Stimulated activated CD4-positive, alpha-beta T cell treated with anti-CD3 and anti-CD28 coated beads, TNF-alpha, amount 100 ng/mL, for 24 hours (primary cell): ENCODE measurements around the gene CCNY.

ENCODE experiments used
- DNase-seq, 3 experiments: peaks; one replicate each; pipeline ENCODE4 v3.0.0-alpha.2; 2020; ENCODE audit warnings: low read depth in 3 of 3

CCNY gene

DNA sequence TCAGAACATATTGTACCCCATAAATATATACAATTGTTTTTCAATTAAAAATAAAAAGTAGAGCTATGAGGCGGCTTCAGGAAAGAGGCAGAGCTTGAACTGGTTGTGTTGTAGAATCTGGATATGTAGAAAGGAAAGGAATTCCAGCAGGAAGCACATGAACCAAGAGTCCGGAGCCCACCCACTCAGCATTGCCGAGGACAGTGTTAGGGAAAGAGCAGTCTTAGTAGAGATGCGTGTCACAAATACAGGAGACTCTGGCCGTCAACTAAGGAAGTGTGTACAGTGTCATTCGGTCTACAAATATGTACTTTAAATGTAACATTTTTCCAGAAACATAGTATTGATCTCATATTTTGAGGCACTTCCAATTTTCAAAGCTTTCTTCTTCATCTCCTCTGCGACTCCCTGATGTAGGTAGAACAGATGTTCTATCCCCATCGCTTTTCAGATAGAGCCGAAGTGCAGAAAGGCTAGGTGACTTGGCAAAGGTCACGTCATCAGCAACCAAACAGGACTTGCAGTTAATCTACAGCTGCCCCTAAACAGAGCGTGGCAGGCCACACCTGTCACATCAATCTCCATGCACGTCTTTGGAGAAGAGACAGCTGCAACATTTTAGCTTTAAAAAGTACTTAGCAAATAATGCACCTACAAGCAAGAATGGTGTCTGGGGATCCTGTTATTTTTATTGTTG is 243.6 kb downstream of the CCNY start:
- DNase-seq = no peak

DNA sequence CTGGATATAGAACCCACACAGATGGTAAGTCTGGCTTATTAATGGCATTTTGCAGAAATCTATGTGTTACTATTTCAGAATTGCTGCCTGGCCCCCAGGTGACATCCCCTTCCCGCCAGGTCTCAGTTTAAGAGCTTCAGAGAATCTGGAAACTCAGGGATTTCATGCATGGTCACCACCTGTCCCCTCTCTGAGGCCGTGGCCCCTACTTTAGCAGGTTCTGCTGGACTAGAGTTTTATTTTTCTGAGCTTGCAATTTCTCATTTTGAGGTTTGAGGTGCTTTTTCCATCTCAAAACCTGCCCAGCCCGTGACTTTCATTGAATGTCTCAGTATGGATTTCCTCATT is 244.1 kb downstream of the CCNY start:
- DNase-seq = no peak

DNA sequence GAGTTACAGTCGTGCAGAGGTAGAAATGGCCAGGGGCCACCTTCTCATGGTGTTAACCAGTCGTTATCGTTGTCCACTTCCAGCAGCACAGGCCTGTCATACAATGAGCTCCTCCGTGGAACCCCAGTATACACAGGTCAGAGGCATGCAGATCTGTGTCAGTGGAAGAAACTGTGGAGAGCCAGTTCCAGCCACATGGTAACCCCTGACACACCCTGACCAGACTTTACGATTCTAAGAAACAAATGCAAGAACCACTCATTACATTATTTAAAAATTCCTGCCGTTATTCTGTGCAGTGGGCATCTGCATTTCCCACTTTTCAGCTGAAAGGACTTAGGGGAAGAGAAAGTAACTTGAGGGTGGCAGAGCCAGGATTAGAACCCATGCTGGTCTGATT is 245.3 kb downstream of the CCNY start:
- DNase-seq = no peak

DNA sequence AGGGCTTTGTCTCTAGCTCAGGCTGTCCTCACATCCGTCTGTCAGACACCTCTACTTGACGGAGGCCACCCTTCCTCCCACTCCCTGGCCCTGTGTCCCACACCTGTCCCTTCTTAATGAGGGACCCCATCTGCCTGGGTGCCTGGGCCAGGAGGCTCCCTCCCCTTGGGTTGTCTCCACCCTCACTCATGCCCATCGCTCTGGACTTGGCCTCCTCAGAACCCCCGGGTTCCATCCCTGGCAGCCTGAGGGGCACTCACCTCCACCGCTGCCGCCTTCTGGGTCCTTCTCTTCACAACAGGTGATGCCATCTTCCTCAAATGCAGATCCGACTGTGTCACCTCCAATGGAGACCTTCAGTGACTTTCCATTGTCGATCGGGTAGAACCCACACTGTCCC is 248.6 kb downstream of the CCNY start:
- no peak for DNase-seq

DNA sequence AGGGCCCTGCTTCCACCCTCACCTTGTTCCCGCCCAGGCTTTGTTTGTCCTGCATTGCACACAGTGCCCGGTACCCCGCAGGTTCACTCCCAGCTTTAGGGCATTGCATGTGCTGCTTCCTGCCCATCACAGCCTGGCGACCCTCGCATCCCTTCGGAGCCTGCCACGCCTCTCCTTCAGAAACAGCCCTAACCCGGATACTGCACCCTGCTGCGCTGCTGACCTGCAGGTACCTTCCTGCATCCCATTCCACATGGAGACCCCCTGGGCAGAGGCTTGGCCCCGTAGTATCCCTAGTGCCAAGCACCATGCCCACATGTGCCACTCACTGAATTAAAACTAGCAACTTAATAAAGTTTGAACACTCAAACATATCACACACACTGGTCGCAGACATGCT is 249.0 kb downstream of the CCNY start:
- DNase-seq = no peak

DNA sequence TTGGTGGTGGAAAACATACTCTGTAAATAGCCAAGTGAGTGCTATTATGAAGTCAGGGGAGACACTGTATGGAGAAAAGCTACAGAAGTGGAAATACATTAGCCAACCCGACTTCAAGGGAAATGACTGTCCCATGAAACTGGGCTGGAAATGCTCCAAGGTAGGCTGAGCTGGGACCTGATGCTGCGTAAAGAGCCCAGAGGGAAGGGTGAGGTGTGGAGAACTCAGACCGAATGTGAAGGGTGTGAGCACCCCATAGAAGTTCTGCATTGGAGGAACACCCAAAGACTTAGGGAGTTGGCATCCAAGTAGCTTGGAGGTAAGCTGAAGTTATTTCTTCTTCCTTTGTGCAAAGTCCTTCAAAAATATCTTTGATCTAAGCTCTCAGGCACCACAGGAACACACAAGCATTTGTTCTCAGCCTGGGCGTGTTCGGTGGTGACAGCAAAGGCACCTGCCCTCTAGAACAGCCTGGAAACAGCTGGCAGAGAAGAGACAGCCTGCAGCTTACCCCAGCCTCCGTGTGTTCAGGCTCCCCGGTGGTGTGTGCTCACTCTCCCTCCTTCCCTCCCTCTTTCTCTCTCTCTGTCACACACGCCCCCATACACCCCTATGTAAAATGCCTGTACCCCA is 249.7 kb downstream of the CCNY start:
- DNase-seq = no peak

DNA sequence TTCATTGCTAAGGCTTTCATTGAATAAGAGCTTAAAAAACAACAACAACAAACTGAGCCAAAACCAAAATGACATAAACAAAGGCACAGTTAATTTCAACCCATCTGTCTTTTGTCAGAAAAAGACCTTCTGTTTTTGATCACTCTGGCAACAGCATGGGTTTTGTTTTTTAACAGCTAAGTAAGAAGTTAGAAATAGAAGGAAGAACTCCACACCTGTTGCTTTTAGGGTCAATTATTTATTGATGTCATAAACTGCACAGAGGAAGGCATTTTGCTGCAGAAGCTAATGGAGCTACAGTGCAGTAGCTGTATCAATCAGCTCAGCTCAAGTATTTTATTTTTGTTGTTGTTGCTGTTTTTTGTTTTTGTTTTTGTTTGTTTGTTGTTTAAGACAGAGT is 252.5 kb downstream of the CCNY start:
- DNase-seq = no peak

DNA sequence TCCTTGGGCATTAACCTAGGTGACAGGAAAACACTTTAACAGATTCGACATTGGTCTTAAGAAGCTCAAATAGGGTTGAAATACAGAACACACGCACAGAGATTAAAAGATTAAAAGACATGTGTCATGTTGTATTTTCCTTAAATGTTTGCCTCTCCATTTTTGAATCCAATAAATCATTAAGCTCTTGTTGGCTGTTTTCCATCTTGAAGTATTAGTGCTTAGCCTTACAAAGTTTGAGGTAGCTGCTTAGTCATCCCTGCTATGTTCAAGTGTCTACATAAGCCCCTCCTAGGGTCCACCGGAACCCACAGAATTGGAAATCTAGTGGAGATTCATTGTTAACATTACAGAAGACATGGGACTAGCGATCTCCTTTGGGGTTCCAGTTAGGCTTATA is 256.1 kb downstream of the CCNY start:
- no peak for DNase-seq

DNA sequence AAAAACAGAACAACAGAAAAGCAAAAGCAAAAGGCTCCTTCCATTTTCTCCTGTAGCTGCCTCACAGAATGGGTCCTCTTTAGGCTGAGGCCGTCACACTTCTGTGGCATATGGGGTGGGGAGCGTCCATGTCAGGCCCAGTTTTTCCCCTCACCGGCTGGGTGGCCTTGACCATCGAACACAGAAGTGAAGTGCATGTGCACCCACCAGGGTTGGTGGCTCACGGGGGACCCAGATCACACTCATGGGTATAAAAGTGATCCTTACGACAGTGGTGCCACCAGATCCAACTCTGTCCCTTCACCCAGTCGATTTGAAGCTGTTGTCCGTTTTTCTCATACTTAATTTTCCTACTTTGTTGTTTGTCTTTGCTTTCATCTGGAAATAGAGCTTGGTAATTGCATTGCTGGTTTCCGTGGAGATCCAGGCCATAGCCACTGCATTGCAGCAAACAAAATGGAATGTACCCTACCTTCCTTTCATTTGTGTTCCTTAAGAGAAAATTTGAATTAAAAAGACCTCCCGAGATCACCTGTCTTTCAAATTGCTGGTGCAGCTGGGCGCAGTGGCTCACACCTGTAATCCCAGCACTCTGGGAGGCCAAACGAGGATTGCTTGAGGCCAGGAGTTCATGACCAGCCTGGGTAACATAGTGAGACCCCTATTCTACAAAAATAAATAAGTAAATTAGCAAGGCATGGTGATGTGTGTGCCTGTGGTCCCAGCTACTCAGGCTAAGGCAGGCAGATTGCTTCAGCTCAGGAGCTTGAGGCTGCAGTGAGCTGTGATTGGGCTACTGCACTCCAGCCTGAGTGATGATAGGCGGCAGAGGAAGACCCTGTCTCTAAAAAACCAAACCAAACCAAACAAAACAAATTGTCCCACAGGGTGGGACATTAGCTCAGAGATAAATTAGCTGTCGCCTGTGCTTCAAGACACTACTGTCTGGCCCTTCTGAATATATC is 258.1 kb downstream of the CCNY start:
- DNase-seq = no peak

DNA sequence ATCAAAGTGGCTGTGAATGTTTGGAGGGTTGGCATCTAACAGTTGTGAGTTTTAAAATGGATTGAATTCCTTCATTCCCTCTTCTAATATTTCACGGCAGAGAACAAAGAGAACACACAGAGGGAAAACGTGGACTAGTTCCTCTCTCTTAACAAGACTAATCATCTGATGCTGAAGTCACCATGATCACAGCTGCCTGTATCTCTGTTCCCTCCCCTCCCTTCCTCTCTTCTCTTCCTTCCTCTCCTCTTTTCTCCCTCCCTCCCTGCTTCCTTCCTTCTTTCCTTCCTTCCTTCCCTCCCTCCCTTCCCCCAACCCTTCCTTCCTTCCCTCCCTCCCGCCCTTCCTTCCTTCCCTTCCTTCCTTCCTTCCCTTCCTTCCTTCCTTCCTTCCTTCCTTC is 258.8 kb downstream of the CCNY start:
- no peak for DNase-seq

DNA sequence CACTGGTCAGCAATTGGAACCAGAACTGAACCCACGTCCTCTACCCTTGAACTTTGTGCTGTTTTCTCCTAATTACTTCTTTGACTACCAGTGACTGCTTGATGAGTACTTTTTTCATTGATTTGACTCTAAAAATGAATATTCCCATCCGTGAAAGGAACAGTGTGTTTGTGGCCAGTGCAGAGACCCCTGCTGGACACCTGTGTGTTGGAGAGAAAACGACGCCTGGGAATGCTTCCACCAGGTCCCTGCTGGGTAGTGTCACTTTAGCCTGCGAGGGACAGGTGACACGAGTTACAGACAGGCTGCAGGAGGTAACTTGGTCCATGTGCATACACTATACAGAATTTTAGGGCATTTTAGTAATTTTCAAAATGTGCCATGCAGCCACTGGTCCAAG is 262.1 kb downstream of the CCNY start:
- no peak for DNase-seq

DNA sequence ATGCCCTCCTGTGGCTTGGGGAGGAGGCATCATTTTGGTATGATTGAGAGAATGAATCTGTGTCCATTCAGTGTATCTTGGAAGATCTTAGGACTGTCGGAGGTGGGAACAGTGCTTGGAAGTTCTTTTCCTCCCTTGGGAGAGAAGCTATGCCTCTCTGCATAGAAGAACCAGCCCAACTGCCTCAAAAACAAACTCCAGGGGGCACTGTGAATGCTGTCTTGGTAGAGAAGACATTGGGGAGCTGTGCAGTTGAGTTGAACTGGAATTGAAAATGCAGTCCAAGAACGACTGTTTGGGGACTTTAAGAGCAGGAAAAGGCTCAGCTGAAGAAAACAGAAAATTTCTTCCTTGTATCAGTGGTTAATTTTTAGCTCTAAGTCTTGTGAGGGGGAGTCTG is 263.9 kb downstream of the CCNY start:
- DNase-seq = no peak

DNA sequence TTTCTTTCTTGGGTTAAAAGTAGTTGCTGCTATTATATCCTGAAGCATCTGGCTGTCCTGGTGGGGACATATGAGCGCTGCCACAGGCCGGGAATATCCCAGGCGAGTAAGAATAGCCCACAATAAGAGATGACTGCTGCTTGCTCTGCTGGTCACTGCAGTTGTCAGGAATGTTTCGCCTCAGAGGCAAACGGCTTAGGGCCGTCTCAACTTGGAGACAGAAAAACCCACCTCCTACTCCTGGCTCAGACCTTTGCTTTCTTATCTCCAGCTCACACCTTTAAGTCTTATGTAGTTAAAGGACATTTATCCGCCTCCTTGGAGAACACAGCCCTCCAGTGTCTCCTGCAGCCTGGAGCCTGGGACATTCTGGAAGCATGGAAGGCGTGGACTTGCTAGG is 268.9 kb downstream of the CCNY start, which contains the start of gene GJD4:
TSS of gene GJD4 (plus strand) at position 151 of the 400 bp plus-strand sequence. CDS start at position 378, 227 bp downstream.
- no peak for DNase-seq

DNA sequence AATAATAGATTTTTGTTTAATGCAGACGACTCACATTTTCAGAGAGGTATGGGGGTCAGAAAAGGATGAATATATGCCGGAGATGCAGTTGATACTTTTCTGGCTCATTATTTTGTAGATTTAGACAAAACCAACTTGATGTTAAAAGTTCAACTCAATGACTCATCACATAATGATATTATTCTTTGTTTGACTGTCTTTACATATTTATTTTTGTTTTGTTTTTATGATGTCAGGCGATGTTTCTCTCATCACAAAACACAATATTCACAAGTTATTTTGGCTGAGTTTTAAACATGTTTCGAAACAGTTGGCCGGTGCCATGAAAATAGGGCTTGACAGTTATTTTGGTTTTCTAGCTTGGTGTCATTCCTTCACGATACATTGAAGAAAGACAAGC is 270.1 kb downstream of the CCNY start:
- DNase-seq = no peak

DNA sequence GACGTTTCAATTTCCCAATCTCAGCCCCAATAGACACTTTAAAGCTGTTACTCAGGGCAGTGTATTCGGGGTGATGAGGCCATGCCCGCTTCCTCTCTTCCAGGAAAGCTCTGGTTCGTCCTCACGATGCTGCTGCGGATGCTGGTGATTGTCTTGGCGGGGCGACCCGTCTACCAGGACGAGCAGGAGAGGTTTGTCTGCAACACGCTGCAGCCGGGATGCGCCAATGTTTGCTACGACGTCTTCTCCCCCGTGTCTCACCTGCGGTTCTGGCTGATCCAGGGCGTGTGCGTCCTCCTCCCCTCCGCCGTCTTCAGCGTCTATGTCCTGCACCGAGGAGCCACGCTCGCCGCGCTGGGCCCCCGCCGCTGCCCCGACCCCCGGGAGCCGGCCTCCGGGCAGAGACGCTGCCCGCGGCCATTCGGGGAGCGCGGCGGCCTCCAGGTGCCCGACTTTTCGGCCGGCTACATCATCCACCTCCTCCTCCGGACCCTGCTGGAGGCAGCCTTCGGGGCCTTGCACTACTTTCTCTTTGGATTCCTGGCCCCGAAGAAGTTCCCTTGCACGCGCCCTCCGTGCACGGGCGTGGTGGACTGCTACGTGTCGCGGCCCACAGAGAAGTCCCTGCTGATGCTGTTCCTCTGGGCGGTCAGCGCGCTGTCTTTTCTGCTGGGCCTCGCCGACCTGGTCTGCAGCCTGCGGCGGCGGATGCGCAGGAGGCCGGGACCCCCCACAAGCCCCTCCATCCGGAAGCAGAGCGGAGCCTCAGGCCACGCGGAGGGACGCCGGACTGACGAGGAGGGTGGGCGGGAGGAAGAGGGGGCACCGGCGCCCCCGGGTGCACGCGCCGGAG is 271.4 kb downstream of the CCNY start:
- no peak for DNase-seq

DNA sequence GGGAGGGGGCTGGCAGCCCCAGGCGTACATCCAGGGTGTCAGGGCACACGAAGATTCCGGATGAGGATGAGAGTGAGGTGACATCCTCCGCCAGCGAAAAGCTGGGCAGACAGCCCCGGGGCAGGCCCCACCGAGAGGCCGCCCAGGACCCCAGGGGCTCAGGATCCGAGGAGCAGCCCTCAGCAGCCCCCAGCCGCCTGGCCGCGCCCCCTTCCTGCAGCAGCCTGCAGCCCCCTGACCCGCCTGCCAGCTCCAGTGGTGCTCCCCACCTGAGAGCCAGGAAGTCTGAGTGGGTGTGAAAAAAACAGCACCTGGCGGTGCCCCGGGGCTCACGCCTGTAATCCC is 272.0 kb downstream of the CCNY start:
- DNase-seq = no peak

DNA sequence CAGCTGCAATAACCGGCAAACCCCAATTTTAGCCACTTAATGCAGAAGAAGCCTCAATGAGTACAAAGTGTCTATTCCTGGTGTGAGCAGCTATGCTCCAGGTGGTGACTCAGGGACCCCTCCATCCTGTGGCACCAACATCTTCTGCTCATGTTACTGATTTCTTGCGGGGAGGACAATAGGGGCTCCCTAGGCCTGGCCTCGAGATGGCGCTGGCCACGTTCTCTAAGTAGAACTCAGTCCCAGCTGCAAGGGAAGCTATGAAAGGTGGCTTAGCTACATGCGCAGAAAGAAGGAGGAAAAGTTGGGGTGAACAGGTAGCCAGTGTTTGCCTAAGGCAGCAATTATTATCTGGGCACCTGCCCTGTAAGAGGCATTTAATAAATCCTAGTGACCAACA is 275.4 kb downstream of the CCNY start:
- no peak for DNase-seq

DNA sequence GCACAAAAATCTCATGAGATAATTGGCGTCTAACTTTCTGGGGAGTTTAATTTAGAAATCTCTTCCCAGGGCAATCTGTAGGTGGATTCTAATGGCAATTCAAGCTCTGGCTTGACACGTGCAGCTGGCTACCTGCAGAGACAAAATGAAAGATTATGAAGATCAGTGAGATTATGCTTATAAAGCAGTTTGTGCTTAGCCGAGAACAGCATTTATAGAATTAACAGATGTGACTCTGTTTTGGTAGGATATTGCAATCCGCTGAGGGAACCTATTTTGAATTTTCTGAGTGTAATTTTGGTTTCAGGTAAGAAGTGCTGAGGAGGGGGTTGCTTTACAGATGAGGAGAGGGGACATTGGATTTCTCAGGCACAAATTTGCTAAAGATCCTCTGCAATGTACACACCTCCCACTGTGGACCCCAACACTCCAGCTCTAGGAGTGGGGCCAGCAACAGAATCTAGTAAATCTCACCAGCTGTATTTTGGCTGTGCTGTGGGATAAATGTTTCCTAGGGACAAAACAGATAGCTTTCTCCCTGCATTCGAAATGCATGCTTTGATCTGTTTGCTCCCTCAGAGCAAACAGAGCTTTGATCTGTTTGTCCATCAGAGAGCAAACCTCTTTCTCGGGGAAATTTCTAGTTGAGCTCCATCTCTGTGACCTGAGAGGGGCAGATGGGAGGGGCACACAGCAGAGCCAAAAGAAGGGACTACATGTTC is 276.2 kb downstream of the CCNY start:
- no peak for DNase-seq

DNA sequence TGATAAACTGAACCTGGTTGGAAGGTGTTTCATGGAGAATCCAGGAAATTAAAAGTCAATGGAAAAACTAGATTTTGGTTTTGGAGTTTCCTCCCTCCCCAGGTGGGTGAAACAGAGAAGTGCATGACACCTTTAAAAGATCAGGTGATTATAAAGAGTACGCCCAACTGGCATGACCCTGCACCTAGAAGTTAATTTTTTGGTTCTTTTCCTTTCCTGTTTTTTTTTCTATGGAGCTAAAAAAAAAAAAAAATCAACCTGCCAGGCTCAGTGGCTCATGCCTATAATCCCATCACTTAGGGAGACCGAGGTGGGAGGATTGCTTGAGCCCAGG is 276.8 kb downstream of the CCNY start:
- DNase-seq = no peak

DNA sequence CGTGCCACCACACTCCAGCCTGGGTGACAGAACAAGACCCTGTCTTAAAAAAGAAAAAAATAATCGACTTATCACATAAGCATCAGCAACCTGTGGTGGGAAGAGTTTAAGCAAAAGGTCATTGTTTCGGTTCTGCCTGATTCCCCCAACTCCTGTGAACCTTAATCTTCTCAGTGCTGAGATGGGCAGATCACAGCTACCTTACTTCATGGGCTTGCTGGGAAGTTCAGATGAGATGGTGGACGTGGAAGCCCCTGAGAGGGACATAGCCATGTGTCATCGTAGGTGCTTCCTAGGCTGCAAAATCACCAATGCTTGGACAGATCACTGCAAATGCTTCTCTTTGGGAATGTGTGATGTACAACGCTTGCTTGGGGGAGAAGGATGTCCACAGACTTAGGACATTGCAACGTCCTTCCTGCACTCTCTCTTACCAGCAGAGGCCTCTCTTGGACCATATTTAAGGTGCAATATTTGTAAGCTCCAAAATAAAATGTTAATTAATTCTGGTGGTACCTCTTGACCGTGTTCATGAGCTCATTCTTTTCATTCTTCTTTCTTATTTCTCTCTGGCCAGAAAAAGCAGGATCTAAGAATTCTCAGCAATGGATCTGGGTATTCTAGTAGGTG is 277.4 kb downstream of the CCNY start:
- no peak for DNase-seq

DNA sequence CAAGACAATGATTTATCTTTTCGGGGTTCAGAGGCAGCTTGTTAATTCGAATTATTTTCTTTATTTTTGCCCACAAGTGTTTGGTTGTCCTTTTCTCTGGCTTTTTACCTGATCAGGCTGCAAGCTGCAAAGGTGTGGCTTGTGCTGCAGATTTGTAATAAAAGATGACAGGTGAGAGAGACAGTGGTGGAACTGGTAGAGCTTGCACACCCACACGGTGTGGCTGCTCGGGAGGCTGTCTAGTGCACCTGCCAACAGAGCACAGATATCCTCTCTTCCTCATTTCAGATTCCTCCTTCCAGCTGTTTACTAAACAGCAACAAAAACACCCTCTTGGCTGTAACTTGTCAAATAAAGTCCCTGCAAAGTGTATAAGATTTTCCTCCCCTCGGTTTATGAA is 278.0 kb downstream of the CCNY start:
- no peak for DNase-seq
